Measurements from ENCODE around the gene FILIP1.

FILIP1 gene

GRCh38 chr6:75337835-75338580 lies 155.6 kb downstream of the FILIP1 start:
- DNase-seq (ENCODE audit: low spot score), result no peak

- peak; percentile 24 for DNase-seq (ENCODE audit: low spot score)
Measured at GRCh38 chr6:75334266-75335040, 159.1 kb downstream of the FILIP1 start.

GRCh38 chr6:75333676-75334200 lies 159.9 kb downstream of the FILIP1 start:
- no peak for DNase-seq (ENCODE audit: low spot score)

GRCh38 chr6:75331151-75331550 lies 162.4 kb downstream of the FILIP1 start:
- DNase-seq (ENCODE audit: low spot score), result peak; percentile 25

GRCh38 chr6:75329703-75330102 lies 163.9 kb downstream of the FILIP1 start:
- DNase-seq (ENCODE audit: low spot score), result no peak

- DNase-seq (ENCODE audit: low spot score), result no peak
Measured at GRCh38 chr6:75327807-75328206, 165.8 kb downstream of the FILIP1 start.

- DNase-seq (ENCODE audit: low spot score), result peak; percentile 13
Measured at GRCh38 chr6:75326557-75327258, 166.9 kb downstream of the FILIP1 start.

- no peak for DNase-seq (ENCODE audit: low spot score)
Measured at GRCh38 chr6:75318900-75319299, 174.7 kb downstream of the FILIP1 start.

GRCh38 chr6:75317503-75318206 lies 175.9 kb downstream of the FILIP1 start:
- peak; percentile 12 for DNase-seq (ENCODE audit: low spot score)

GRCh38 chr6:75315978-75316377 lies 177.6 kb downstream of the FILIP1 start:
- no peak for DNase-seq (ENCODE audit: low spot score)

- no peak for DNase-seq (ENCODE audit: low spot score)
Measured at GRCh38 chr6:75308250-75308988, 185.2 kb downstream of the FILIP1 start.

- no peak for DNase-seq (ENCODE audit: low spot score)
Measured at GRCh38 chr6:75307364-75308004, 186.1 kb downstream of the FILIP1 start.

GRCh38 chr6:75306064-75306463 lies 187.5 kb downstream of the FILIP1 start:
- DNase-seq (ENCODE audit: low spot score), result no peak

GRCh38 chr6:75305573-75305972 lies 188.0 kb downstream of the FILIP1 start:
- DNase-seq (ENCODE audit: low spot score), result no peak

GRCh38 chr6:75302280-75302679 lies 191.3 kb downstream of the FILIP1 start:
- no peak for DNase-seq (ENCODE audit: low spot score)

- no peak for DNase-seq (ENCODE audit: low spot score)
Measured at GRCh38 chr6:75301537-75301936, 192.1 kb downstream of the FILIP1 start.

- no peak for DNase-seq (ENCODE audit: low spot score)
Measured at GRCh38 chr6:75301088-75301487, 192.5 kb downstream of the FILIP1 start.

- no peak for DNase-seq (ENCODE audit: low spot score)
Measured at GRCh38 chr6:75300531-75300855, 193.1 kb downstream of the FILIP1 start.

- DNase-seq (ENCODE audit: low spot score), result no peak
Measured at GRCh38 chr6:75299801-75300530, 193.6 kb downstream of the FILIP1 start.
